ENCODE results near the gene PROSER2.
"Not testable (repeated sequence)": the region's sequence is repeated elsewhere in the genome, so short reads cannot be mapped to it uniquely, and the experiment has no call there.

The PROSER2 gene

GRCh38 chr10:11837372-11838161, 14.4 kb downstream of the PROSER2 start:
- DNase-seq, result no peak

- DNase-seq, result no peak
Measured at GRCh38 chr10:11838298-11838852, 15.2 kb downstream of the PROSER2 start.

- no peak for DNase-seq
Measured at GRCh38 chr10:11841375-11841774, 18.2 kb downstream of the PROSER2 start.

GRCh38 chr10:11842411-11842810, 19.3 kb downstream of the PROSER2 start:
- DNase-seq, result no peak

- no peak for DNase-seq
Measured at GRCh38 chr10:11845113-11845512, 22.0 kb downstream of the PROSER2 start.

- DNase-seq, result no peak
Measured at GRCh38 chr10:11846542-11846941, 23.4 kb downstream of the PROSER2 start.

- DNase-seq, result no peak
Measured at GRCh38 chr10:11849277-11849676, 26.1 kb downstream of the PROSER2 start.

GRCh38 chr10:11849911-11850310, 26.8 kb downstream of the PROSER2 start:
- DNase-seq, result no peak

- DNase-seq, result no peak
Measured at GRCh38 chr10:11851910-11852309, 28.8 kb downstream of the PROSER2 start.

- not testable (repeated sequence) for DNase-seq
Measured at GRCh38 chr10:11852637-11853036, 29.5 kb downstream of the PROSER2 start.

- DNase-seq, result no peak
Measured at GRCh38 chr10:11853468-11853867, 30.3 kb downstream of the PROSER2 start.

GRCh38 chr10:11854301-11854700, 31.1 kb downstream of the PROSER2 start:
- no peak for DNase-seq

- no peak for DNase-seq
Measured at GRCh38 chr10:11856089-11856488, 32.9 kb downstream of the PROSER2 start.

- no peak for DNase-seq
Measured at GRCh38 chr10:11856678-11857077, 33.5 kb downstream of the PROSER2 start.

- DNase-seq, result no peak
Measured at GRCh38 chr10:11858093-11858492, 34.9 kb downstream of the PROSER2 start.

GRCh38 chr10:11861341-11861740, 38.2 kb downstream of the PROSER2 start:
- DNase-seq, result no peak

GRCh38 chr10:11861811-11862428, 38.8 kb downstream of the PROSER2 start:
- no peak for DNase-seq

- DNase-seq, result no peak
Measured at GRCh38 chr10:11863353-11864109, 40.4 kb downstream of the PROSER2 start.

GRCh38 chr10:11864727-11865126, 41.6 kb downstream of the PROSER2 start:
- no peak for DNase-seq

GRCh38 chr10:11865561-11865960, 42.4 kb downstream of the PROSER2 start:
- DNase-seq, result no peak

- no peak for DNase-seq
Measured at GRCh38 chr10:11866199-11866925, 43.2 kb downstream of the PROSER2 start.

- DNase-seq, result no peak
Measured at GRCh38 chr10:11869219-11869618, 46.1 kb downstream of the PROSER2 start.

All from SW 1271 (cell line).